HEK293 (cell line): ENCODE results near the gene PROCA1.

Source experiments
- KLF1 ChIP-seq: fragments of 450-650 bp; formaldehyde crosslinking; IDR thresholded peaks from 2 replicates; pipeline ENCODE4 v1.5.1; 2016; ENCODE audit warnings: missing biosample characterization, missing genetic modification characterization
- KLF9 ChIP-seq: fragments of 450-650 bp; formaldehyde crosslinking; IDR thresholded peaks from 2 replicates; pipeline ENCODE4 v1.5.1; 2016; ENCODE audit warnings: missing biosample characterization, missing genetic modification characterization, low read depth
- MZF1 ChIP-seq: fragments of 450-650 bp; formaldehyde crosslinking; IDR thresholded peaks from 2 replicates; pipeline ENCODE4 v1.5.1; 2017; ENCODE audit warnings: missing biosample characterization, missing genetic modification characterization, borderline replicate concordance
- PBX3 ChIP-seq: sonication (generic); formaldehyde crosslinking; IDR thresholded peaks from 2 replicates; pipeline ENCODE4 v1.8.1; 2022; ENCODE audit warnings: mild to moderate bottlenecking, moderate library complexity, missing genetic modification reagents
- SALL2 ChIP-seq: fragments of 450-650 bp; formaldehyde crosslinking; IDR thresholded peaks from 2 replicates; pipeline ENCODE4 v1.5.0; 2017; ENCODE audit warnings: missing biosample characterization, mild to moderate bottlenecking, missing genetic modification characterization, borderline replicate concordance
- SP3 ChIP-seq: fragments of 450-650 bp; formaldehyde crosslinking; IDR thresholded peaks from 2 replicates; pipeline ENCODE4 v1.5.1; 2016; ENCODE audit warnings: missing biosample characterization, missing genetic modification characterization
- SP7 ChIP-seq: fragments of 450-650 bp; formaldehyde crosslinking; IDR thresholded peaks from 2 replicates; pipeline ENCODE4 v1.5.1; 2016; ENCODE audit warnings: missing biosample characterization, missing genetic modification characterization
- TSHZ1 ChIP-seq: fragments of 450-650 bp; formaldehyde crosslinking; IDR thresholded peaks from 2 replicates; pipeline ENCODE4 v1.5.1; 2016; ENCODE audit warnings: missing biosample characterization, missing genetic modification characterization, borderline replicate concordance
- ZFP3 ChIP-seq: fragments of 450-650 bp; formaldehyde crosslinking; IDR thresholded peaks from 2 replicates; pipeline ENCODE4 v1.5.1; 2016; ENCODE audit warnings: low read depth, missing biosample characterization, missing genetic modification characterization
- ZFP41 ChIP-seq: fragments of 450-650 bp; formaldehyde crosslinking; IDR thresholded peaks from 2 replicates; pipeline ENCODE4 v1.5.1; 2016; ENCODE audit warnings: missing biosample characterization, missing genetic modification characterization, borderline replicate concordance
- ZNF114 ChIP-seq: fragments of 450-650 bp; formaldehyde crosslinking; IDR thresholded peaks from 2 replicates; pipeline ENCODE4 v1.5.0; 2017; ENCODE audit warnings: missing biosample characterization, missing genetic modification characterization
- ZNF132 ChIP-seq: fragments of 450-650 bp; formaldehyde crosslinking; IDR thresholded peaks from 2 replicates; pipeline ENCODE4 v1.5.1; 2017; ENCODE audit warnings: missing biosample characterization, missing genetic modification characterization, borderline replicate concordance
- ZNF140 ChIP-seq: fragments of 450-650 bp; formaldehyde crosslinking; IDR thresholded peaks from 2 replicates; pipeline ENCODE4 v1.5.1; 2016; ENCODE audit warnings: missing biosample characterization, missing genetic modification characterization
- ZNF146 ChIP-seq: fragments of 450-650 bp; formaldehyde crosslinking; IDR thresholded peaks from 2 replicates; pipeline ENCODE4 v1.5.1; 2016; ENCODE audit warnings: missing biosample characterization, missing genetic modification characterization
- ZNF148 ChIP-seq: fragments of 450-650 bp; formaldehyde crosslinking; IDR thresholded peaks from 2 replicates; pipeline ENCODE4 v1.5.0; 2017; ENCODE audit warnings: missing biosample characterization, missing genetic modification characterization, borderline replicate concordance
- ZNF157 ChIP-seq: fragments of 450-650 bp; formaldehyde crosslinking; IDR thresholded peaks from 2 replicates; pipeline ENCODE4 v1.5.1; 2016; ENCODE audit warnings: missing biosample characterization, missing genetic modification characterization
- ZNF16 ChIP-seq: fragments of 450-650 bp; formaldehyde crosslinking; IDR thresholded peaks from 2 replicates; pipeline ENCODE4 v1.5.1; 2016; ENCODE audit warnings: low read depth, missing biosample characterization, missing genetic modification characterization
- ZNF169 ChIP-seq: fragments of 450-650 bp; formaldehyde crosslinking; IDR thresholded peaks from 2 replicates; pipeline ENCODE4 v1.5.1; 2016; ENCODE audit warnings: missing biosample characterization, missing genetic modification characterization
- ZNF174 ChIP-seq: fragments of 450-650 bp; formaldehyde crosslinking; IDR thresholded peaks from 2 replicates; pipeline ENCODE4 v1.5.0; 2017; ENCODE audit warnings: missing biosample characterization, mild to moderate bottlenecking, missing genetic modification characterization
- ZNF214 ChIP-seq: fragments of 450-650 bp; formaldehyde crosslinking; IDR thresholded peaks from 2 replicates; pipeline ENCODE4 v1.5.1; 2017; ENCODE audit warnings: missing biosample characterization, mild to moderate bottlenecking, missing genetic modification characterization, borderline replicate concordance
- ZNF221 ChIP-seq: fragments of 450-650 bp; formaldehyde crosslinking; IDR thresholded peaks from 2 replicates; pipeline ENCODE4 v1.5.1; 2017; ENCODE audit warnings: missing biosample characterization, missing genetic modification characterization, borderline replicate concordance
- ZNF302 ChIP-seq: fragments of 450-650 bp; formaldehyde crosslinking; IDR thresholded peaks from 2 replicates; pipeline ENCODE4 v1.5.1; 2016; ENCODE audit warnings: missing biosample characterization, missing genetic modification characterization, low read depth
- ZNF366 ChIP-seq: fragments of 450-650 bp; formaldehyde crosslinking; conservative IDR thresholded peaks from 2 replicates; pipeline ENCODE4 v1.5.1; 2016; ENCODE audit warnings: missing biosample characterization, missing genetic modification characterization
- ZNF426 ChIP-seq: fragments of 450-650 bp; formaldehyde crosslinking; IDR thresholded peaks from 2 replicates; pipeline ENCODE4 v1.5.1; 2017; ENCODE audit warnings: missing biosample characterization, missing genetic modification characterization, mild to moderate bottlenecking, inconsistent platforms, moderate library complexity
- ZNF510 ChIP-seq: fragments of 450-650 bp; formaldehyde crosslinking; IDR thresholded peaks from 2 replicates; pipeline ENCODE4 v1.5.1; 2018; ENCODE audit warnings: mild to moderate bottlenecking, missing genetic modification characterization, missing biosample characterization; ENCODE audit not compliant: insufficient replicate concordance
- ZNF514 ChIP-seq: fragments of 450-650 bp; formaldehyde crosslinking; IDR thresholded peaks from 2 replicates; pipeline ENCODE4 v1.5.1; 2016; ENCODE audit warnings: missing biosample characterization, missing genetic modification characterization
- ZNF561 ChIP-seq: fragments of 450-650 bp; IDR thresholded peaks from 2 replicates; pipeline ENCODE4 v1.5.1; 2018; ENCODE audit warnings: missing biosample characterization, missing genetic modification characterization, borderline replicate concordance
- ZNF621 ChIP-seq: fragments of 450-650 bp; formaldehyde crosslinking; IDR thresholded peaks from 2 replicates; pipeline ENCODE4 v1.5.1; 2017; ENCODE audit warnings: missing biosample characterization, missing genetic modification characterization
- ZNF629 ChIP-seq: fragments of 450-650 bp; formaldehyde crosslinking; IDR thresholded peaks from 2 replicates; pipeline ENCODE4 v1.5.1; 2017; ENCODE audit warnings: missing biosample characterization, missing genetic modification characterization
- ZNF658 ChIP-seq: fragments of 450-650 bp; formaldehyde crosslinking; IDR thresholded peaks from 2 replicates; pipeline ENCODE4; 2016; ENCODE audit warnings: missing biosample characterization, missing genetic modification characterization
- ZNF660 ChIP-seq: fragments of 450-650 bp; IDR thresholded peaks from 2 replicates; pipeline ENCODE4 v1.5.1; 2018; ENCODE audit warnings: missing biosample characterization, mild to moderate bottlenecking, missing genetic modification characterization
- ZNF76 ChIP-seq: fragments of 450-650 bp; formaldehyde crosslinking; IDR thresholded peaks from 2 replicates; pipeline ENCODE4; 2016; ENCODE audit warnings: low read depth, missing biosample characterization, missing genetic modification characterization, borderline replicate concordance
- ZNF843 ChIP-seq: fragments of 450-650 bp; formaldehyde crosslinking; IDR thresholded peaks from 2 replicates; pipeline ENCODE4 v1.5.1; 2016; ENCODE audit warnings: missing biosample characterization, missing genetic modification characterization
- ZSCAN4 ChIP-seq: fragments of 450-650 bp; formaldehyde crosslinking; IDR thresholded peaks from 2 replicates; pipeline ENCODE4 v1.5.1; 2017; ENCODE audit warnings: missing biosample characterization, missing genetic modification characterization

PROCA1 gene

GRCh38 chr17:28725660-28726225, 14.1 kb upstream of the PROCA1 start (continued):
- TF ChIP-seq ZNF148 (tag by site-specific recombination) = no peak
- no peak for TF ChIP-seq ZNF510
- no peak for TF ChIP-seq ZNF302 (tag by site-specific recombination)
- no peak for TF ChIP-seq ZNF132
- no peak for TF ChIP-seq ZNF426 (tag by site-specific recombination)
- TF ChIP-seq ZNF366 = peak; percentile 35; the same call in 1 of the 2 replicates
- TF ChIP-seq SP7 (tag by site-specific recombination) = peak; percentile 39
- TF ChIP-seq ZNF76 (tag by site-specific recombination) = peak; percentile 97
- TF ChIP-seq ZNF174 (tag by site-specific recombination) = no peak
- TF ChIP-seq ZNF157 (tag by site-specific recombination) = no peak
- TF ChIP-seq ZNF140 (tag by site-specific recombination) = no peak
- no peak; the same call in 1 of the 2 replicates for TF ChIP-seq KLF1
- no peak for TF ChIP-seq ZNF221 (tag by site-specific recombination)
- TF ChIP-seq ZFP3 = no peak
- no peak; the same call in none of the 2 replicates for TF ChIP-seq ZNF660 (tag by site-specific recombination)
- no peak; the same call in 1 of the 2 replicates for TF ChIP-seq KLF9 (tag by site-specific recombination)
- no peak for TF ChIP-seq SALL2
- peak; percentile 52; the same call in 1 of the 2 replicates for TF ChIP-seq ZNF843 (tag by site-specific recombination)
- no peak for TF ChIP-seq ZNF658 (tag by site-specific recombination)
- no peak for TF ChIP-seq ZNF621 (tag by site-specific recombination)
- TF ChIP-seq SP3 = peak; percentile 45; the same call in 1 of the 2 replicates
- TF ChIP-seq ZSCAN4 (tag by site-specific recombination) = no peak
- peak; percentile 91 for TF ChIP-seq MZF1 (tag by site-specific recombination)
- TF ChIP-seq PBX3 (CRISPR knock-in tag) = peak; percentile 88; the same call in 1 of the 2 replicates
- TF ChIP-seq ZNF146 (tag by site-specific recombination) = no peak
- no peak for TF ChIP-seq ZNF214
- TF ChIP-seq ZNF16 (tag by site-specific recombination) = no peak
- peak; percentile 33; the same call in 1 of the 2 replicates for TF ChIP-seq TSHZ1 (tag by site-specific recombination)
- TF ChIP-seq ZNF169 (tag by site-specific recombination) = no peak
- no peak for TF ChIP-seq ZNF629
- no peak for TF ChIP-seq ZFP41
- no peak for TF ChIP-seq ZNF114
- TF ChIP-seq ZNF514 = no peak
- TF ChIP-seq ZNF561 = no peak
